SK-N-SH treated with all-trans-retinoic acid at 6 μM for 48 hours (cell line): ENCODE data around the gene DYSF.
"Not testable (repeated sequence)": the region's sequence is repeated elsewhere in the genome, so short reads cannot be mapped to it uniquely, and the experiment has no call there.

ENCODE experiments used
- ATAC-seq: fragments of 200-7000 bp; cut with Tn5 transposase; 3 replicates; pipeline ENCODE4 v1.9.1; 2020; ENCODE audit warnings: mild to moderate bottlenecking, moderate library complexity
- ARNTL ChIP-seq: fragments of 450-650 bp; formaldehyde crosslinking; IDR thresholded peaks from 2 replicates; pipeline ENCODE4 v1.5.0; 2020; ENCODE audit warnings: low read depth, mild to moderate bottlenecking, moderate library complexity, borderline replicate concordance
- CSDC2 ChIP-seq: fragments of 250-450 bp; sonication (Bioruptor Pico); IDR thresholded peaks from 2 replicates; pipeline ENCODE4 v1.5.0; 2020; ENCODE audit warnings: mild to moderate bottlenecking, moderate library complexity
- ISL1 ChIP-seq: fragments of 250-450 bp; sonication (Bioruptor Pico); IDR thresholded peaks from 2 replicates; pipeline ENCODE4 v2.1.2; 2022; ENCODE audit warnings: mild to moderate bottlenecking, moderate library complexity
- RARB ChIP-seq: fragments of 250-450 bp; sonication (Bioruptor Pico); IDR thresholded peaks from 2 replicates; pipeline ENCODE4 v1.8.0; 2021; ENCODE audit warnings: mild to moderate bottlenecking, moderate library complexity
- SNAI2 ChIP-seq: fragments of 250-450 bp; sonication (Bioruptor Pico); IDR thresholded peaks from 2 replicates; pipeline ENCODE4 v1.5.0; 2020; ENCODE audit warnings: mild to moderate bottlenecking, moderate library complexity
- TCF4 ChIP-seq: fragments of 250-450 bp; sonication (Bioruptor Pico); IDR thresholded peaks from 2 replicates; pipeline ENCODE4 v1.8.0; 2021; ENCODE audit warnings: mild to moderate bottlenecking, moderate library complexity, borderline replicate concordance
- TOX ChIP-seq: fragments of 250-450 bp; sonication (Bioruptor Pico); IDR thresholded peaks from 2 replicates; pipeline ENCODE4 v1.8.0; 2021; ENCODE audit warnings: mild to moderate bottlenecking, moderate library complexity, borderline replicate concordance
- ZC3H10 ChIP-seq: fragments of 250-450 bp; sonication (Bioruptor Pico); IDR thresholded peaks from 2 replicates; pipeline ENCODE4 v1.5.1; 2021; ENCODE audit warnings: mild to moderate bottlenecking, moderate library complexity
- ZFP3 ChIP-seq: fragments of 250-450 bp; sonication (Bioruptor Pico); IDR thresholded peaks from 2 replicates; pipeline ENCODE4 v1.5.0; 2020; ENCODE audit warnings: mild to moderate bottlenecking, moderate library complexity
- ZFP30 ChIP-seq: fragments of 450-650 bp; formaldehyde crosslinking; IDR thresholded peaks from 2 replicates; pipeline ENCODE4 v1.5.0; 2022; ENCODE audit warnings: mild to moderate bottlenecking, moderate library complexity
- ZNF565 ChIP-seq: fragments of 450-650 bp; formaldehyde crosslinking; conservative IDR thresholded peaks from 2 replicates; pipeline ENCODE4 v1.5.0; 2020; ENCODE audit warnings: low read depth, mild to moderate bottlenecking, moderate library complexity
- TF ChIP-seq, protein P1 (sequence below): fragments of 250-450 bp; sonication (Bioruptor Pico); IDR thresholded peaks from 2 replicates; pipeline ENCODE4 v1.8.0; 2021; ENCODE audit warnings: low read depth, mild to moderate bottlenecking, moderate library complexity, borderline replicate concordance
- TF ChIP-seq, protein P2 (sequence below): fragments of 250-450 bp; sonication (Bioruptor Pico); IDR thresholded peaks from 2 replicates; pipeline ENCODE4 v1.8.0; 2020; ENCODE audit warnings: mild to moderate bottlenecking, moderate library complexity, borderline replicate concordance
- TF ChIP-seq, protein P3 (sequence below): fragments of 250-450 bp; sonication (Bioruptor Pico); IDR thresholded peaks from 2 replicates; pipeline ENCODE4 v1.5.1; 2020; ENCODE audit warnings: low read depth, mild to moderate bottlenecking, moderate library complexity
- TF ChIP-seq, protein P4 (sequence below): fragments of 250-450 bp; sonication (Bioruptor Pico); IDR thresholded peaks from 2 replicates; pipeline ENCODE4 v1.5.1; 2021; ENCODE audit warnings: mild to moderate bottlenecking, moderate library complexity
- TF ChIP-seq, protein P5 (sequence below): fragments of 250-450 bp; sonication (Bioruptor Pico); IDR thresholded peaks from 2 replicates; pipeline ENCODE4 v1.5.0; 2020; ENCODE audit warnings: mild to moderate bottlenecking, moderate library complexity

The DYSF gene

DNA sequence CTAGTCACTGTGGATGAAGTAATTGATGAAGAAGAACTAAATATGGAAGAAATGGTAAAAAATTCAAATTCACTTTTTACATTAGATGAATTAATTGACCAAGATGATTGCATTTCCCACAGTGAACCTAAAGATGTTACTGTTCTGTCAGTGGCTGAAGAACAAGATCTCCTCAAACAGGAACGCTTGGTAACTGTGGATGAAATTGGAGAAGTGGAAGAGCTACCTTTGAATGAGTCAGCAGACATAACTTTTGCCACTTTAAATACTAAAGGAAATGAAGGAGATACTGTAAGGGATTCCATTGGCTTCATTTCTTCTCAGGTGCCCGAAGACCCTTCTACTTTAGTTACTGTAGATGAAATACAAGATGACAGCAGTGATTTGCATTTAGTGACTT, 26.6 kb upstream of the DYSF start (continued):
- TF ChIP-seq, protein P1, sequence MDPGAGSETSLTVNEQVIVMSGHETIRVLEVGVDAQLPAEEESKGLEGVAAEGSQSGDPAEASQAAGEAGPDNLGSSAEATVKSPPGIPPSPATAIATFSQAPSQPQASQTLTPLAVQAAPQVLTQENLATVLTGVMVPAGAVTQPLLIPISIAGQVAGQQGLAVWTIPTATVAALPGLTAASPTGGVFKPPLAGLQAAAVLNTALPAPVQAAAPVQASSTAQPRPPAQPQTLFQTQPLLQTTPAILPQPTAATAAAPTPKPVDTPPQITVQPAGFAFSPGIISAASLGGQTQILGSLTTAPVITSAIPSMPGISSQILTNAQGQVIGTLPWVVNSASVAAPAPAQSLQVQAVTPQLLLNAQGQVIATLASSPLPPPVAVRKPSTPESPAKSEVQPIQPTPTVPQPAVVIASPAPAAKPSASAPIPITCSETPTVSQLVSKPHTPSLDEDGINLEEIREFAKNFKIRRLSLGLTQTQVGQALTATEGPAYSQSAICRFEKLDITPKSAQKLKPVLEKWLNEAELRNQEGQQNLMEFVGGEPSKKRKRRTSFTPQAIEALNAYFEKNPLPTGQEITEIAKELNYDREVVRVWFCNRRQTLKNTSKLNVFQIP (CRISPR knock-in tag) = no peak
- TF ChIP-seq CSDC2 (CRISPR knock-in tag) (no peak), ISL1 (CRISPR knock-in tag) (no peak)
- TF ChIP-seq, protein P2, sequence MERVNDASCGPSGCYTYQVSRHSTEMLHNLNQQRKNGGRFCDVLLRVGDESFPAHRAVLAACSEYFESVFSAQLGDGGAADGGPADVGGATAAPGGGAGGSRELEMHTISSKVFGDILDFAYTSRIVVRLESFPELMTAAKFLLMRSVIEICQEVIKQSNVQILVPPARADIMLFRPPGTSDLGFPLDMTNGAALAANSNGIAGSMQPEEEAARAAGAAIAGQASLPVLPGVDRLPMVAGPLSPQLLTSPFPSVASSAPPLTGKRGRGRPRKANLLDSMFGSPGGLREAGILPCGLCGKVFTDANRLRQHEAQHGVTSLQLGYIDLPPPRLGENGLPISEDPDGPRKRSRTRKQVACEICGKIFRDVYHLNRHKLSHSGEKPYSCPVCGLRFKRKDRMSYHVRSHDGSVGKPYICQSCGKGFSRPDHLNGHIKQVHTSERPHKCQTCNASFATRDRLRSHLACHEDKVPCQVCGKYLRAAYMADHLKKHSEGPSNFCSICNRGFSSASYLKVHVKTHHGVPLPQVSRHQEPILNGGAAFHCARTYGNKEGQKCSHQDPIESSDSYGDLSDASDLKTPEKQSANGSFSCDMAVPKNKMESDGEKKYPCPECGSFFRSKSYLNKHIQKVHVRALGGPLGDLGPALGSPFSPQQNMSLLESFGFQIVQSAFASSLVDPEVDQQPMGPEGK (CRISPR knock-in tag) = no peak

DNA sequence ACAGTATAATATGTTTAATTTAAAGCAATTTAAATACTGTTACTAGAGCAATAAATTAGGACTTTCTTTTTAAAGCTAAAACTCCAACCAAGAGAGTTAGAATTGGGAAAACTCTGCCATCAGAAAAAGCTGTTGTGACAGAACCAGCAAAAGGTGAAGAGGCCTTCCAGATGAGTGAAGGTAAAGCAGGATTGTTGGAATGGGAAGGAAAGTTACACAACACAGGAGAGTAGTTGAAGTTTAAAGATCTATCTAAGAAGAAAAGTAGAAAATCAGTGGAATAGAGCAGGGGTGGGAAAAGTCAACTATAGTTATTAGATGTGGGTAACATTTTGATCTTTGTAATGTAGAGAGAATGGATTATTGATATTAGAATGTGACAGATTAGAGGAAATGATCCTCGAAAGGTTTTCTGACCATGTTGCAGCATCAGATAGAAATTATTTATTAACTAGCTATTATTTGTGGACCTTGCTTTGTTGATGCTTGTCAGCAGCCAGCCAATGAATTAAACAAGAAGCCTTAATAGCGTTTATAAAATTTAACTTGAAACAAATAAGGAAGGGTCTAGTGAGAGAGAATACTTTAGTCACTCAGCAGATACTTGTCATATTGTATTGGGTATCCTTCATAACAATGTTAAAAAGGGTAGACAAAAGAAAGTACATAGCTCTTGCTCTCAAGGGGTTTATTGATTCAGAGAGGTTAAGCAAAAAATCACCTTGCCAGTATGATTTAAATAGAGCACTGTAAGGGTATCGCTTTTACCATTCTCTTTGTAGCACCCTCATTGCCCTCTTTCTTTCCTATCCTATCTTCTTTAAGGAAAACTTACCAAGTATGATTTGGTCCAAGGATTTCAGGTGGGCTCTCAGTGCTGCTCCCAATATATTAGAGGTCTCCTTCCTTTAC, 24.6 kb upstream of the DYSF start:
- ATAC-seq = no peak

DNA sequence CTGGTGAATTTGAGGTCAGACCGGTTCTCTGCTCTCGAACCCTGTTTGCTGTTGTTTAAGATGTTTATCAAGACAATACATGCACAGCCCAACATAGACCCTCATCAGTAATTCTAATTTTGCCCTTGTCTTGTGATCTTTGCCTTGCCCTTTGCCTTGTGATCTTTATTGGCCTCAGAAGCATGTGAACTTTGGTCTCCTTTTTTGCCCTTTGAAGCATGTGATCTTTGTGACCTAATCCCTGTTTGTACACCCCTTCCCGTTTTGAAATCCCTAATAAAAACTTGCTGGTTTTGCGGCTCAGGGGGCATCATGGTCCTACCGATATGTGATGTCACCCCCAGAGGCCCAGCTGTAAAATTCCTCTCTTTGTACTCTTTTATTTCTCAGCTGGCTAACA, 8.2 kb upstream of the DYSF start:
- ATAC-seq = not testable (repeated sequence)

More for the DNA sequence above, 24.6 kb upstream of the DYSF start:
- TF ChIP-seq, protein P3, sequence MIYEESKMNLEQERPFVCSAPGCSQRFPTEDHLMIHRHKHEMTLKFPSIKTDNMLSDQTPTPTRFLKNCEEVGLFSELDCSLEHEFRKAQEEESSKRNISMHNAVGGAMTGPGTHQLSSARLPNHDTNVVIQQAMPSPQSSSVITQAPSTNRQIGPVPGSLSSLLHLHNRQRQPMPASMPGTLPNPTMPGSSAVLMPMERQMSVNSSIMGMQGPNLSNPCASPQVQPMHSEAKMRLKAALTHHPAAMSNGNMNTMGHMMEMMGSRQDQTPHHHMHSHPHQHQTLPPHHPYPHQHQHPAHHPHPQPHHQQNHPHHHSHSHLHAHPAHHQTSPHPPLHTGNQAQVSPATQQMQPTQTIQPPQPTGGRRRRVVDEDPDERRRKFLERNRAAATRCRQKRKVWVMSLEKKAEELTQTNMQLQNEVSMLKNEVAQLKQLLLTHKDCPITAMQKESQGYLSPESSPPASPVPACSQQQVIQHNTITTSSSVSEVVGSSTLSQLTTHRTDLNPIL (CRISPR knock-in tag) = no peak
- no peak for TF ChIP-seq SNAI2 (CRISPR knock-in tag)
- TF ChIP-seq TCF4 = no peak
- TF ChIP-seq, protein P2 (CRISPR knock-in tag) = no peak
- TF ChIP-seq, protein P4, sequence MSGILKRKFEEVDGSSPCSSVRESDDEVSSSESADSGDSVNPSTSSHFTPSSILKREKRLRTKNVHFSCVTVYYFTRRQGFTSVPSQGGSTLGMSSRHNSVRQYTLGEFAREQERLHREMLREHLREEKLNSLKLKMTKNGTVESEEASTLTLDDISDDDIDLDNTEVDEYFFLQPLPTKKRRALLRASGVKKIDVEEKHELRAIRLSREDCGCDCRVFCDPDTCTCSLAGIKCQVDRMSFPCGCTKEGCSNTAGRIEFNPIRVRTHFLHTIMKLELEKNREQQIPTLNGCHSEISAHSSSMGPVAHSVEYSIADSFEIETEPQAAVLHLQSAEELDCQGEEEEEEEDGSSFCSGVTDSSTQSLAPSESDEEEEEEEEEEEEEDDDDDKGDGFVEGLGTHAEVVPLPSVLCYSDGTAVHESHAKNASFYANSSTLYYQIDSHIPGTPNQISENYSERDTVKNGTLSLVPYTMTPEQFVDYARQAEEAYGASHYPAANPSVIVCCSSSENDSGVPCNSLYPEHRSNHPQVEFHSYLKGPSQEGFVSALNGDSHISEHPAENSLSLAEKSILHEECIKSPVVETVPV (CRISPR knock-in tag) = no peak
- TF ChIP-seq CSDC2 (CRISPR knock-in tag) = no peak
- no peak for TF ChIP-seq ZNF565 (CRISPR knock-in tag)
- TF ChIP-seq RARB = no peak
- TF ChIP-seq ARNTL (CRISPR knock-in tag) = no peak
- no peak for TF ChIP-seq ZFP3
- TF ChIP-seq TOX (CRISPR knock-in tag) = no peak

DNA sequence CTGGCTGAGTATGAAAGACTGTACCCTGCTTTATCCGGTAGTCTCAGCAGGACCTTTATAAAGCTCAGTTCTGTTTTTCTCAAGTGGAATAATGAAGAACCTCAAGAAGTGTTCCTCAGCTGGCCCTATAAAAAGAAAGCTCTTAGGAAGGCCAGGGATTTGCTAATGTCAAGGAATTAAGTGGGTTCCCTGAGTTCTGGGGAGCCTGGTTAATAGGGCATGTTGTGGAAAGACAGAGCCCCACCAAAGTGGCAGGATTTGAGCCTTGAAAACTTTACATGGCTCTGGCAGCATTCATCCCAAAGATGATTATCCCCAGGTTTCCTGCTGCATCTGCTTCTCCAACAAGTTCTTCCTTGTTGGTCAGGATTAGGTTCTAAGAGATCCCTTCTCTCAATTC, 6.9 kb upstream of the DYSF start:
- TF ChIP-seq TCF4 (no peak), SNAI2 (CRISPR knock-in tag) (no peak), ZFP30 (CRISPR knock-in tag) (no peak), CSDC2 (CRISPR knock-in tag) (no peak), ZFP3 (no peak), TOX (CRISPR knock-in tag) (no peak), ZC3H10 (CRISPR knock-in tag) (no peak), ZNF565 (CRISPR knock-in tag) (no peak), ISL1 (CRISPR knock-in tag) (no peak)
- TF ChIP-seq, protein P2 (CRISPR knock-in tag) = no peak
- TF ChIP-seq, protein P1 (CRISPR knock-in tag) = no peak
- TF ChIP-seq, protein P5, sequence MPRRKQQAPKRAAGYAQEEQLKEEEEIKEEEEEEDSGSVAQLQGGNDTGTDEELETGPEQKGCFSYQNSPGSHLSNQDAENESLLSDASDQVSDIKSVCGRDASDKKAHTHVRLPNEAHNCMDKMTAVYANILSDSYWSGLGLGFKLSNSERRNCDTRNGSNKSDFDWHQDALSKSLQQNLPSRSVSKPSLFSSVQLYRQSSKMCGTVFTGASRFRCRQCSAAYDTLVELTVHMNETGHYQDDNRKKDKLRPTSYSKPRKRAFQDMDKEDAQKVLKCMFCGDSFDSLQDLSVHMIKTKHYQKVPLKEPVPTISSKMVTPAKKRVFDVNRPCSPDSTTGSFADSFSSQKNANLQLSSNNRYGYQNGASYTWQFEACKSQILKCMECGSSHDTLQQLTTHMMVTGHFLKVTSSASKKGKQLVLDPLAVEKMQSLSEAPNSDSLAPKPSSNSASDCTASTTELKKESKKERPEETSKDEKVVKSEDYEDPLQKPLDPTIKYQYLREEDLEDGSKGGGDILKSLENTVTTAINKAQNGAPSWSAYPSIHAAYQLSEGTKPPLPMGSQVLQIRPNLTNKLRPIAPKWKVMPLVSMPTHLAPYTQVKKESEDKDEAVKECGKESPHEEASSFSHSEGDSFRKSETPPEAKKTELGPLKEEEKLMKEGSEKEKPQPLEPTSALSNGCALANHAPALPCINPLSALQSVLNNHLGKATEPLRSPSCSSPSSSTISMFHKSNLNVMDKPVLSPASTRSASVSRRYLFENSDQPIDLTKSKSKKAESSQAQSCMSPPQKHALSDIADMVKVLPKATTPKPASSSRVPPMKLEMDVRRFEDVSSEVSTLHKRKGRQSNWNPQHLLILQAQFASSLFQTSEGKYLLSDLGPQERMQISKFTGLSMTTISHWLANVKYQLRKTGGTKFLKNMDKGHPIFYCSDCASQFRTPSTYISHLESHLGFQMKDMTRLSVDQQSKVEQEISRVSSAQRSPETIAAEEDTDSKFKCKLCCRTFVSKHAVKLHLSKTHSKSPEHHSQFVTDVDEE (CRISPR knock-in tag) = no peak
- ATAC-seq = no peak
